ENCODE data around the gene SLC9A3.
A peak's percentile ranks its signal among the peaks of the same experiment; 100 is the strongest.

- TF ChIP-seq CTCF (IDR thresholded peaks at IDR 0.05), result peak in 2 of 4 experiments; percentile 30 to 39
- TF ChIP-seq POLR2AphosphoS5 (IDR thresholded peaks at IDR 0.05), result no peak
- no peak for TF ChIP-seq POLR2A (IDR thresholded peaks at IDR 0.05)
Observed at GRCh38 chr5:431001-431710, 93.1 kb downstream of the SLC9A3 start.

Data from prostate gland (tissue), 2 donors.